HG03060 (cell line): ENCODE data around the gene YTHDF2.

ENCODE experiments used
- ATAC-seq: cut with Tn5 transposase; IDR thresholded peaks from one replicate; pipeline ENCODE4 v1.9.1; 2021; ENCODE audit warnings: low read depth, moderate number of reproducible peaks; ENCODE audit not compliant: unreplicated experiment

The YTHDF2 gene

GRCh38 chr1:28796352-28797211 is 59.8 kb downstream of the YTHDF2 start:
- no peak for ATAC-seq

DNA sequence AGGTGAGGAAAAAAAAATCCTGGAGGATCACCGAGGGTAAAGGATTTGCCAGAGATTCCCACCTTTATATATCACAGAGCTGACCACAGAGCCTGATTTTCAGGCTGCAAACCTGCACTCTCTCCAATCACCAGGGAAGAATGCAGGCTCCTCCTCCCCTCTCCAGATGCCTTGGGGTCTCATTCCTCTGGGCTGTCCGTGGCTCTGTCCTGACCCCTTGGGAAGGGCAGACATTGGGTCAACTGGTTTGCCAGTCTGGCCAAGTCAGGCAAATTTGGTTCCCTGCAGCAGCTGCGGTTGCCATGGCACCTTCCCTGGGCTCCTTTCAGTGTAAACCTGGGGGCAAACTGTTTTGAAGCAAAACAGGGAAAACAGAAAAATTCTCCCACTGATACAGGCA is 63.6 kb downstream of the YTHDF2 start:
- no peak for ATAC-seq

- no peak for ATAC-seq
Observed at GRCh38 chr1:28801461-28801860, 64.7 kb downstream of the YTHDF2 start.

GRCh38 chr1:28803051-28803450 is 66.3 kb downstream of the YTHDF2 start:
- no peak for ATAC-seq

- no peak for ATAC-seq
Observed at GRCh38 chr1:28803662-28804061, 66.9 kb downstream of the YTHDF2 start.

- no peak for ATAC-seq
Observed at GRCh38 chr1:28804071-28804470, 67.3 kb downstream of the YTHDF2 start.

DNA sequence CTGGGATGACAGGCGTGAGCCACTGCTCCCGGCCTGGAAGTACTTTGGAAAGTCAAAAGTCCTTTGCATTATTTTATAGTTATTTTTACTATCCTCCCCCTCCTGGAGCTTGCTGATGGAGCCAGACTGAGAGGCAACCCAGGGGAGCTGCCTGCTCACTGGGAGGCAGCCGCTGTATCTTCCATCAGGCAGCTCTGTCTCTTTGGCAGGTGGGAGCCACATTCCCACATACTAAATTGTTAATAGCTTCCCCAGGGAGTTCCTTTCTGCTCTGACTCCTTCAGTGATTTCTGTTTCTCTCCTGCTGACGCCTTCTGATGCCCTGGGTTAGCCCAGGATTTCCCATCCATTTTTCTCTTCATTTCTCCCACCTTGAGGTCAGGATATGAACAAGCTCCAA is 70.3 kb downstream of the YTHDF2 start:
- no peak for ATAC-seq

DNA sequence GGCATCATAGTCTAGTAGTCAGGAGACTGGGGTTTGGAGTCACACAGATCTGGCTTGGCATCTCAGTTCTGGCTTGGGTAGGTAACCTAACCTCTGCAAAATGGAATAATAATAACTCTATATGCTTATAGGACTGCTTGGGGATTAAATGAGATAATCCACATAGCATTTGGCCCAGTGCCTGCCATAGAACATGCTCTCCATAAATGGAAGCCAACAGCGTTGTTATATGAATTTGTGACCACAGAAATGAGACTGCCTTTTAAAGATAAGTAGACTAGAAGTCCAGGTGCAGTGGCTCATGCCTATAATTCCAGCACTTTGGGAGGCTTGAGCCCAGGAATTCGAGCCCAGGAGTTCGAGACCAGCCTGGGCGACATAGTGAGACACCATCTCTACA is 71.2 kb downstream of the YTHDF2 start:
- ATAC-seq, result no peak

GRCh38 chr1:28811369-28811765 is 74.6 kb downstream of the YTHDF2 start:
- ATAC-seq, result no peak

GRCh38 chr1:28811766-28812668 is 75.3 kb downstream of the YTHDF2 start, which contains the start of gene OPRD1:
OPRD1 (plus strand) TSS chr1:28812170; CDS start chr1:28812384, 214 bp downstream.
- ATAC-seq, result no peak

DNA sequence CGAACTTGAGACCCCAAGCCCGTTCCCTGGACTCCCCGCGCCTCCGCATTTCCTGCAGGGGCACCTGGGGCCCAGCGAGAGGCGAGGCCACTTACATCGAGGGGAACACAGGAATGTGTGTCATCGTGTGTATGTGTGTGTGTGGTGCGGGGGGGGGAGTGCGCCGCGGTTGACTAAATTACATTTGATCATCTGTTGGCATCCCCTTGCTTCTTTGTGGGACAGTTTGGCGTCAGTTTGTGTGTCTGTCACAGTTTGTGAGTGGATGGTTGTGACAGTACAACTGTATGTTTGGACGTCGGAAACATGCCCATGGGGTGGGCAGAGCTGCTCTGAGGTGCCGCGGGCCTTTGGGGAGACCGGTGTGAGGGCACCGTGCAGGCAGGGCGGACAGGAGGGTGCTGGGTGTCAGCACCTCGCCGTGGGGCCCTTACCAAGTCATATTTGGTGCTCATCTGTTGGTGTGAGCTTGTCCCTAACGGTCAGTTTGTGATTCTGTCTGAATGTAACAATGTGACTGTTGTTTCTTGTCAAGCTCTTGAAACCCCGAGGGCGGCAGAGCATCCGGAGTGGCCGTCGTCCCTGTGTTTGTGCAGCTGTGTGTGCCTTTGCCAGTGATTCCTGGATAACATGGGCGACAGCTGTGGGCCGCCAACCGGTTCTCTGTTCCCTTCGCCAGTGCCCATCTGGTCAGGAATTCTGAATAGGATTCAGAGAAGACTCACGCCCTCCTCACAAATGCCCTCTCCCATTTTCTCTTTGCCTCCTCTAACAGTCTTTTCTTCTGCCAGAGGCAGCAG is 76.1 kb downstream of the YTHDF2 start:
- ATAC-seq, result no peak

- ATAC-seq, result no peak
Observed at GRCh38 chr1:28813931-28814465, 77.3 kb downstream of the YTHDF2 start.

GRCh38 chr1:28815533-28816185 is 78.9 kb downstream of the YTHDF2 start:
- ATAC-seq, result no peak

DNA sequence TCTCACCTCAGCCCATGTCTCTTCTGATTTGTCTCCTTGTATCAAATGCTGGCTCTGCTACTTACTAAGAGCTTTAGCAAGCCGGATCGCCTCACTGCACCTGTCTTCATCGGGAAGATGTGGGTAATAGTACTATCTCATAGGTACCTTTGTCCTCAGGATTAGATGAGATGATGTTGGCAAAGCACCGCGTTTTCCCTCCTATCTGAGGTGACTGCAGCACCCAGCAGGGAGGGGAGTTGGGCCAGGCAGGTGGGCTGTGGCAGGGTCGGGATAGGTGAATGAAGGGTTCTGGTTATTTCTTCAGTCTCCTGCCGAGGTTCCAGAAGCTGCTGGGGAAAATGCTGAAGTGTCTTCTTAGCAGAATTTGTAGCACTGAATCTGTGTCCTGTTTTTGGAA is 80.4 kb downstream of the YTHDF2 start:
- no peak for ATAC-seq

DNA sequence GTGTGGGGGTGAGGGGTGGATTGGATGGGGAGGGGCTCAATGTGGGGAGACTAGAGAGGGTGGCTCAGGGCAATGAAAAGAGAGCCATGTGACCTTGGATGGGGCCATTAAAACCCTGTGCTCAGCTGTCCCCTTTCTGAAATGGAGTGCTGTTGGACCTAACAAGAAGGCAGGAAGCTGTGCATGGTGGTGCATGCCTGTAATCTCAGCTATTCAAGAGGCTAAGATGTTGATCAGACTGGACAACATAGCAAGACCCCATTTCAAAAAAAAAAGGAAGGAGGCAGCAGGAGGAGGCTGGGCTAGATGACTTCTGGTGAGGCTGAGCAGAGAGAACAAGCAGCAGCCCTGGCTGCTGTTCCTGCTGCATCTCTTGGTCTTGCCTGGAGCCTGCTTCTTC is 82.3 kb downstream of the YTHDF2 start:
- ATAC-seq, result no peak
